Activated CD8-positive, alpha-beta T cell treated with anti-CD3 and anti-CD28 coated beads for 36 hours (primary cell): Measurements from ENCODE around the gene DGKB. TPM values are rescaled to one million over a fixed set of nuclear protein-coding genes. Genes with fewer than 3 reads are reported as not detected.

ENCODE experiments used
- ATAC-seq: fragments of 200-7000 bp; cut with Tn5 transposase; one replicate; pipeline ENCODE4 v1.10.0; 2021; ENCODE audit warnings: mild to moderate bottlenecking, moderate library complexity
- CTCF ChIA-PET: fragments of 350-600 bp; sonication (Branson Sonifier 250); formaldehyde crosslinking; loops from one replicate; lab custom pipeline; 2021; ENCODE audit warnings: antibody characterized with exemption; lab: Charles Lee
- POLR2A ChIA-PET: fragments of 350-600 bp; sonication (Branson Sonifier 250); formaldehyde crosslinking; loops from one replicate; lab custom pipeline; 2021; ENCODE audit warnings: antibody characterized with exemption; lab: Charles Lee
- DNase-seq: peaks from one replicate; pipeline ENCODE4 v3.0.0-alpha.2; 2020
- H3K27ac Mint-ChIP-seq: one replicate; pipeline ENCODE4 v1.8.0; 2021; ENCODE audit warnings: mild to moderate bottlenecking, mixed read lengths
- H3K27me3 Mint-ChIP-seq: one replicate; pipeline ENCODE4 v1.8.0; 2021; ENCODE audit warnings: mixed read lengths
- H3K36me3 Mint-ChIP-seq: one replicate; pipeline ENCODE4 v1.8.0; 2021; ENCODE audit warnings: low read depth, mixed read lengths
- H3K4me1 Mint-ChIP-seq: one replicate; pipeline ENCODE4 v1.8.0; 2021; ENCODE audit warnings: low read depth, mixed read lengths
- H3K4me3 Mint-ChIP-seq: one replicate; pipeline ENCODE4 v1.8.0; 2021; ENCODE audit warnings: mild to moderate bottlenecking, moderate library complexity, mixed read lengths
- H3K9me3 Mint-ChIP-seq: one replicate; pipeline ENCODE4 v1.8.0; 2021; ENCODE audit warnings: mixed read lengths
- intact Hi-C: fragments of 100-400 bp; cut with micrococcal nuclease; formaldehyde crosslinking; loops from one replicate; pipeline ENCODE4 v1.10.0; 2022
- total RNA-seq, 2 experiments: library from RNA; stranded (reverse); gene quantifications; one replicate each; pipeline ENCODE4 v1.2.3, GENCODE V29; 2021
- TF ChIP-seq, protein P1 (sequence below): fragments of 200-600 bp; IDR thresholded peaks from one replicate; pipeline ENCODE4 v1.8.0; 2022; ENCODE audit warnings: antibody characterized with exemption, mild to moderate bottlenecking

Gene DGKB
- total RNA-seq, 2 experiments from 2014 or later, result not detected

GRCh38 chr7:14195871-14196270 lies 706.7 kb downstream of the DGKB start:
- H3K27ac Mint-ChIP-seq, result no peak overlapping the region
- H3K27me3 Mint-ChIP-seq, result no peaks in the 10 kb centered on the region
- no peak overlapping the region for H3K4me3 Mint-ChIP-seq
- no peaks in the 10 kb centered on the region for H3K36me3 Mint-ChIP-seq
- POLR2A ChIA-PET, result no interaction called here
- CTCF ChIA-PET, result no interaction called here
- no peak for DNase-seq
- intact Hi-C loops, result no loop called here
- H3K9me3 Mint-ChIP-seq, result peaks cover 5% of the 10 kb centered on the region
- no peaks in the 10 kb centered on the region for H3K4me1 Mint-ChIP-seq
- TF ChIP-seq, protein P1, sequence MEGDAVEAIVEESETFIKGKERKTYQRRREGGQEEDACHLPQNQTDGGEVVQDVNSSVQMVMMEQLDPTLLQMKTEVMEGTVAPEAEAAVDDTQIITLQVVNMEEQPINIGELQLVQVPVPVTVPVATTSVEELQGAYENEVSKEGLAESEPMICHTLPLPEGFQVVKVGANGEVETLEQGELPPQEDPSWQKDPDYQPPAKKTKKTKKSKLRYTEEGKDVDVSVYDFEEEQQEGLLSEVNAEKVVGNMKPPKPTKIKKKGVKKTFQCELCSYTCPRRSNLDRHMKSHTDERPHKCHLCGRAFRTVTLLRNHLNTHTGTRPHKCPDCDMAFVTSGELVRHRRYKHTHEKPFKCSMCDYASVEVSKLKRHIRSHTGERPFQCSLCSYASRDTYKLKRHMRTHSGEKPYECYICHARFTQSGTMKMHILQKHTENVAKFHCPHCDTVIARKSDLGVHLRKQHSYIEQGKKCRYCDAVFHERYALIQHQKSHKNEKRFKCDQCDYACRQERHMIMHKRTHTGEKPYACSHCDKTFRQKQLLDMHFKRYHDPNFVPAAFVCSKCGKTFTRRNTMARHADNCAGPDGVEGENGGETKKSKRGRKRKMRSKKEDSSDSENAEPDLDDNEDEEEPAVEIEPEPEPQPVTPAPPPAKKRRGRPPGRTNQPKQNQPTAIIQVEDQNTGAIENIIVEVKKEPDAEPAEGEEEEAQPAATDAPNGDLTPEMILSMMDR, result no peak
- no peak for ATAC-seq

DNA sequence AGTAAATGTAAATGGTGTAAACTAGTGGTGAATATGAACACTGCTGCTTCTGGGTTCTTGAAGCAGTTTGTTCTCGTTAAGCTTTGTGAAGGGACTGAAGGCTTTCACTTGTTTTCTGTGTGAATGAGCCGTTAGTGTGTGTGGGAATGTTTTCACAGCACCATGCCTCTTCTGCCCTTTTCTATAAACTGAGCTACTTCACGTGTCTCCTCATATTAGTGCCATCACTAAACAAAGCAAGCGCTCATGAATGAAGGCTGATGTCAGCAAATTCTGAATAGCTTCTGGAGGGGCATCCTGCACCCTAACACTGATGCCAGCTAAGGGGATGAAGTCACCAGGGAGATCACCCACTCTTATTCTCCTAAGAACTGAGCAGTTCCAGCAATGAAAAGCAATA lies 707.5 kb downstream of the DGKB start:
- ChIA-PET CTCF (no interaction called here), POLR2A (no interaction called here)

GRCh38 chr7:14191686-14192098 lies 710.9 kb downstream of the DGKB start:
- no peak overlapping the region for H3K27ac Mint-ChIP-seq
- ATAC-seq, result no peak
- no peaks in the 10 kb centered on the region for H3K4me1 Mint-ChIP-seq
- POLR2A ChIA-PET, result no interaction called here
- H3K4me3 Mint-ChIP-seq, result no peak overlapping the region
- no peak for DNase-seq
- peaks cover 3% of the 10 kb centered on the region for H3K9me3 Mint-ChIP-seq
- intact Hi-C loops, result no loop called here
- no peaks in the 10 kb centered on the region for H3K27me3 Mint-ChIP-seq
- CTCF ChIA-PET, result no interaction called here
- TF ChIP-seq, protein P1, result no peak
- no peaks in the 10 kb centered on the region for H3K36me3 Mint-ChIP-seq

More for the DNA sequence above, 707.5 kb downstream of the DGKB start:
- Mint-ChIP-seq H3K27ac (no peak overlapping the region), H3K27me3 (no peaks in the 10 kb centered on the region), H3K36me3 (no peaks in the 10 kb centered on the region), H3K4me1 (no peaks in the 10 kb centered on the region), H3K9me3 (peaks cover 5% of the 10 kb centered on the region), H3K4me3 (no peak overlapping the region)
- intact Hi-C loops, result no loop called here
- TF ChIP-seq, protein P1, result no peak
- DNase-seq (no peak), ATAC-seq (no peak)

DNA sequence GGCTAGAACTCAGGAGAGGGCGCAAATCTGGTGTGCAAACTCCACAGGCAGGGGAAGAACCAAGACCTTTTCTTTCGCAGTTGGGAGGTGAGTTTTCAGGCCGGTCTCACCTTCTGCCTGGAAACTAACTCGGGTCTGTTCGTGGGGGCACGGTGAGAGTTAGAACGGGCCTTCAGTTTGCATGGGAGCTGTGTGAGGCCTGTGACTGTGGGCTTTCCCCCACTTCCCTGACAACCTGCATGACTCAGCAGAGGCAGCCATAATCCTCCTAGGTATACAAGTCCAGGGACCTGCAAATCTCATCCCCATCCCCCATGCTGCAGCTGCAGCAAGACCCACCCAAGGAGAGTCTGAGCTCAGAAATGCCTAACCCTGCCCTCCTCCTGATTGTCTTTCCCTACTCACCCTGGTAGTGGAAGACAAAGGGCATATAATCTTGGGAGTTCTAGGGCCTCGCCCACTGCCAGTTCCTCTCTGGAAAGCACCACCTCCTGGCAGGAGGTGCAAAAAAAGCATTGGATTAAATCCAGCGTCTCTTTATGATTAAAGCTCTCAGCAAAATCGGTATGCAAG lies 718.2 kb downstream of the DGKB start:
- intact Hi-C loops, result no loop called here
- H3K4me1 Mint-ChIP-seq, result no peaks in the 10 kb centered on the region
- H3K27ac Mint-ChIP-seq, result no peak overlapping the region
- H3K4me3 Mint-ChIP-seq, result no peak overlapping the region
- CTCF ChIA-PET, result no interaction called here
- no peaks in the 10 kb centered on the region for H3K27me3 Mint-ChIP-seq
- DNase-seq (no peak), ATAC-seq (no peak)
- H3K9me3 Mint-ChIP-seq, result peaks cover 1% of the 10 kb centered on the region
- POLR2A ChIA-PET, result no interaction called here
- TF ChIP-seq, protein P1, result no peak
- H3K36me3 Mint-ChIP-seq, result no peaks in the 10 kb centered on the region

DNA sequence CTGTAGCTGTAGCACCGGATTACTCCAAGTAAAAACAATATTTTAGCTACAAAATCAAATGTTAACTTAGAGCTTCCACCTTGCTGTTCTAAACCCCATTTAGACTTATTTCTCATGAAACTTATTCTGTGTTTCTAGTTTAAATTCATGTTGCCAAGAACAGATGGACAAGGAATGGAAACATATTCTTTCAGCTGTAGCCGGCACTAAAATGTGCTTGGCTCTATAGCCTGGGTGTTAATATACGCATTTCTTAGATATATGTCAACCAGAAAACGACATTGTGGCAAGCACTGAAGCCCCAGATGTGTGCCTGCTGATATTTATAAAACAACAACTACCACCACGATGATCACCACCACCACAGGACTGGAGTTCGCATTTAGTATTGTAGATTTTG lies 722.8 kb downstream of the DGKB start:
- H3K4me3 Mint-ChIP-seq, result no peak overlapping the region
- TF ChIP-seq, protein P1, result no peak
- intact Hi-C loops, result no loop called here
- no peaks in the 10 kb centered on the region for H3K36me3 Mint-ChIP-seq
- POLR2A ChIA-PET, result no interaction called here
- H3K27me3 Mint-ChIP-seq, result no peaks in the 10 kb centered on the region
- no peaks in the 10 kb centered on the region for H3K9me3 Mint-ChIP-seq
- CTCF ChIA-PET, result no interaction called here
- DNase-seq (no peak), ATAC-seq (no peak)
- no peaks in the 10 kb centered on the region for H3K4me1 Mint-ChIP-seq
- H3K27ac Mint-ChIP-seq, result no peak overlapping the region
